Erythroblast (primary cell): ENCODE data around the gene MYL4.
"Not testable (repeated sequence)": the region's sequence is repeated elsewhere in the genome, so short reads cannot be mapped to it uniquely, and the experiment has no call there.

Experiments used
- GATA1 ChIP-seq: IDR thresholded peaks from 2 replicates; pipeline ENCODE4 v1.6.1; 2011; ENCODE audit warnings: low read depth, mild to moderate bottlenecking, control low read depth, low read length, moderate library complexity
- POLR2A ChIP-seq: IDR thresholded peaks from 2 replicates; pipeline ENCODE4 v1.6.1; 2011; ENCODE audit warnings: mild to moderate bottlenecking, low read length

GRCh38 chr17:47269561-47270280, 60.6 kb downstream of the MYL4 start:
- TF ChIP-seq POLR2A, GATA1: not testable (repeated sequence)
